Stimulated activated CD4-positive, alpha-beta T cell treated with anti-CD3 and anti-CD28 coated beads, TNF-alpha, amount 100 ng/mL, for 48 hours (primary cell): Measurements from ENCODE around the gene SERPINA1.

Experiments
- DNase-seq, 3 donors: peaks; one replicate each; pipeline ENCODE4 v3.0.0-alpha.2; 2020; ENCODE audit warnings: low read depth in 3 of 3

SERPINA1 gene

GRCh38 chr14:94382716-94383596, 5.4 kb downstream of the SERPINA1 start:
- no peak for DNase-seq

- DNase-seq = no peak
Observed at GRCh38 chr14:94382099-94382715, 6.2 kb downstream of the SERPINA1 start.

GRCh38 chr14:94381149-94382030, 7.0 kb downstream of the SERPINA1 start:
- DNase-seq = no peak

DNA sequence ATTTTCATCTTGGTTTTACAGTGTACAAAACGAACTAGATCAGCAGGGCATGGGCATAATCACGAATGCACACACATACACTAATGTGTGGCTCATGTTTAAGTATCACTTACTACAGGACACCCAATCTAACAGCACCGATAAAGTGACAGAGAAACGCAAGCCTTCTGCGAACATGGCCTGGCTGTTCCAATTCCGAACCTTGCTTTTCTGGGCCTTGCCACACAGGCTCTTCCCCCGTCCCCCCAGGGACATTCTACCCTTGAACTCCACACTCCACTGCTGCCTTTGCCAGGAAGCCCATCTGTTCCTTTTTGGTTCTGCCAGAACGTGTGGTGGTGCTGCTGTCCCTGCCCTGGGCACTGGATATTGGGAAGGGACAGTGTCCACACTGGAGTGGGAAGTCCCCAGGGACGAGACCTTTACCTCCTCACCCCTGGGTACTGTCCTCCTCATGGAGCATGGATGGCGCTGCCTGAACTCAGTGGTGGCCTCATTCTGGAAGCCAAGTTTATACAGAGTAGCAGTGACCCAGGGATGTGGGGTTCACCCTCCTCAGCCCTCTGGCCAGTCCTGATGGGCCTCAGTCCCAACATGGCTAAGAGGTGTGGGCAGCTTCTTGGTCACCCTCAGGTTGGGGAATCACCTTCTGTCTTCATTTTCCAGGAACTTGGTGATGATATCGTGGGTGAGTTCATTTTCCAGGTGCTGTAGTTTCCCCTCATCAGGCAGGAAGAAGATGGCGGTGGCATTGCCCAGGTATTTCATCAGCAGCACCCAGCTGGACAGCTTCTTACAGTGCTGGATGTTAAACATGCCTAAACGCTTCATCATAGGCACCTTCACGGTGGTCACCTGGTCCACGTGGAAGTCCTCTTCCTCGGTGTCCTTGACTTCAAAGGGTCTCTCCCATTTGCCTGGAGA, 7.9 kb downstream of the SERPINA1 start:
- no peak for DNase-seq

GRCh38 chr14:94379291-94380224, 8.8 kb downstream of the SERPINA1 start:
- DNase-seq = no peak

GRCh38 chr14:94378527-94379290, 9.7 kb downstream of the SERPINA1 start:
- DNase-seq = no peak

GRCh38 chr14:94377866-94378470, 10.4 kb downstream of the SERPINA1 start:
- no peak for DNase-seq

DNA sequence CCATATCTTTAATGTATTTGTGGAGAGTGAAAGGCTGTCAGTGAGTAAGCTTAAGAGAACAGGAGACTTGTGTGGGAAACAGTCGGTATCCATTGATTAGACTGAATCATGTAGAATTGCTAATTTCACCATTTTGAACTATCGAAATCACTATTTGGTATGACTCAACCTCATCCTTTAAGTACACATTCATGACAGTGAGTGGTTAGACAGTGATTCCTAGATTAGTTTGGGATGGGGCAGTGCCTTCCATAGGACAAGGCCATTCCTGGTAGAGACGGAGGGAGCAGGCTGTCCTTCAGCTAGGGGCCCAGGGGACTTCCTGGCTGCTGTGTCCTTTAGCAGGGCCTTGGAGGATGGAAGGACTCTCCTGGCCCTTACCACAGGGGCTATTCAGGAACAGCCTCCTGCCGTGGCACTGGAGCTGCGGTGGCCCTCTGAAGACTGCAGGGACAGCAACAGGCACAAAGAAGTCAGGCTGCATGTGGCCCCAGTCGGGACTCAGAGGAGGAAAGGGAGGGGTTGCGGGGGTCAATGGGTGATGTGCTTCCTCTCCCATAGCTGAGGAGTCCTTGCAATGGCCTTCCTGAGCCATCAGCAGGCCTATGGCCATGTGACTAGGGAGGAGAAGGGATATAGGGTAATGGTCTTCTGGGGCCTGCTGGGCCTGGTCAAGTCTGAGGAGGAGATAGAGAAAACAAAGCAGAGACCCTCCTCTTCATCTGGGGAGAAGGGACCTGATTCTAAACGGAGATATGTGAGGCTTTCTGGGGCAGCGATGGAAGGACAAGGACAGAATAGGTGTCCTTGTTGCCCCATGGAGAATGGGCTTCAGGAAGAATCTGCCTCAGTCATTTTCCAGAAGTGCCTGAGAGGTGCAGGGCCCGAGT, 11.2 kb downstream of the SERPINA1 start:
- no peak for DNase-seq

- no peak for DNase-seq
Observed at GRCh38 chr14:94376108-94376975, 12.1 kb downstream of the SERPINA1 start.

GRCh38 chr14:94375552-94376107, 12.8 kb downstream of the SERPINA1 start:
- no peak for DNase-seq

GRCh38 chr14:94374749-94375260, 13.6 kb downstream of the SERPINA1 start:
- DNase-seq = no peak

DNA sequence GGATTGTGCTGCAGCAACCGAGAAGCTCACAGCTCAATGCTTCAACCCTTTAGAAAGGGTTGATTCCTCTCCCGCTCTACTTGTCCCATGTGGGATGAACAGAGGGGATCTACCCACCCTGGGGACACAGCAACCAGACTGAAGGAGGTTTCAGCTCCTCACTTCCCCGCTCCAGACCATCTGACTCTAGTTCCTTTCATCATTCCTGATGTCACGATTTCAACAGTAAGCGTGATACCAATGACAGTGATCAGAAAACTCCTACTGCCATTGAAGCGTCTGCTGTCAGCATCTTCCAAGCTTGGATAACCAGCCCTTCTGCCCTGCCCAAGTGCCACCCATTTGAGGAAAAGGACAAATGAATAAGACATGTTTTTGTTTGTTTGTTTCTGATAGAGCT, 14.3 kb downstream of the SERPINA1 start:
- DNase-seq = no peak

GRCh38 chr14:94373708-94374107, 14.7 kb downstream of the SERPINA1 start:
- DNase-seq = no peak

GRCh38 chr14:94372021-94372605, 16.3 kb downstream of the SERPINA1 start:
- DNase-seq = no peak

GRCh38 chr14:94370524-94370910, 17.9 kb downstream of the SERPINA1 start:
- DNase-seq = no peak
